ENCODE data around the gene NKIRAS2.

Gene NKIRAS2

DNA sequence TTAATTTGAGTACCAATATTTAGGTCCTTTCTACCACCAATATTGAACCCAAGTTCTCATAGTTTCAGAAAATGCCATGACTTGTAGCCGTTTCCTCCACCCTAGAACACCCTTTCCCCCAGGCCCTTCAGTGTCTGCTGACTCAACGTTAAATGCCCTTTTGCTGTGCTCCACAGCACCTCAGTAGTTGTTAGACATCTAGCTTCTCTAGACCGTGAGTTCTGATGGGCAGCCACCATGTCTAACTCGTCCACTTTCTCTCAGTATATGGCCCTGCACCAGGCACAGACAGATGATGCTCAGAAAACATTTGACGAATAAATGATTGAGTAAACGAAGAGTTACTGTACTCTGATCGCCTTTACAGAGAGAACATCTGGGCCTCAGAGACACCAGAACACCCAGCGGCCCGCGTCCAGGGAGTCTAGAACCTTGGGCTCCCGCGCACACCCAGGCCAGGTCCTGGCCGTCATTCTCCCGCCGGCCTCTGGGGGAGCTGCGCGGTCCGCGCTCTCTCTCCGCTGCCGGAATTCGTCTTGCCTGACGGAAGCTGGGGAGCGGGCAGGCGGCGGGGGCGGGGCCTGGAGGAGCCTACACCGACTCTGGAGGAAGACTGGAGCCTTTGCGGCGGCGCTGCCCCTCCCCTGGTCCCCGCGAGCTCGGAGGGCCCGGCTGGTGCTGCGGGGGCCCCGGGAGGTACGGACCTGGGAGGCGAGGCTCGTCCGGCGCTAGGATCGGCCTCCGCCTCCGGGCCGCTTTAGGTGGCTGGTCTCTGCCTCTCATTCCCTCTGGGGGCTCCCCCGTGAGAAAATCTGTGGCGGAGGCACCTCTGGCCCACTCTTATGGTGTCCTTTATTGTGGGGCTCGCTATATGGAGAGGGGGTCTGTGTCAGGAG lies at the start of gene NKIRAS2:
NKIRAS2 (plus strand) TSS at position 582 of the 896 bp plus-strand sequence. CDS start 1,488 bp downstream, outside the sequence.
- peak; percentile 95 for DNase-seq

DNA sequence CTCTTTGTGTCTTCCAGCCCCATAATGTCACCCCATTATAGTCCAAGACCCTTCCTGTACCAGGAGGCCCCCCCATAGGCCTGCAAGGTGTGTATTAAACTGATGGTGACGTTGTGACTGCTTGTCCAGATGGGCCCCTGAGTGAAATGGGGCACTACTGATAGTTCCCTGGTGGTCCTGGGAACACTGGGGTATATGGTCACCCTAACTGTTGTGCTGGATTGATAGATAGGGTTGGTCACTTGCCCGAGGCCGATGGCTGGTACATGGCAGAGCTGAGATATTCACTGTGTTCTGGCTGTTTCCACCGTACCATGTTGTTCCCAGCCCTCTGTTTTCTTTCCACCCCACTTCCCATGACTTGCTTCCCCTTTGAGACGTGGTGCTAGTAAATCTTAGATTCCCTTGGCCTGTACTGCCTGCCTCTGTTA lies 49.0 kb upstream of the NKIRAS2 start:
- no peak for DNase-seq

DNA sequence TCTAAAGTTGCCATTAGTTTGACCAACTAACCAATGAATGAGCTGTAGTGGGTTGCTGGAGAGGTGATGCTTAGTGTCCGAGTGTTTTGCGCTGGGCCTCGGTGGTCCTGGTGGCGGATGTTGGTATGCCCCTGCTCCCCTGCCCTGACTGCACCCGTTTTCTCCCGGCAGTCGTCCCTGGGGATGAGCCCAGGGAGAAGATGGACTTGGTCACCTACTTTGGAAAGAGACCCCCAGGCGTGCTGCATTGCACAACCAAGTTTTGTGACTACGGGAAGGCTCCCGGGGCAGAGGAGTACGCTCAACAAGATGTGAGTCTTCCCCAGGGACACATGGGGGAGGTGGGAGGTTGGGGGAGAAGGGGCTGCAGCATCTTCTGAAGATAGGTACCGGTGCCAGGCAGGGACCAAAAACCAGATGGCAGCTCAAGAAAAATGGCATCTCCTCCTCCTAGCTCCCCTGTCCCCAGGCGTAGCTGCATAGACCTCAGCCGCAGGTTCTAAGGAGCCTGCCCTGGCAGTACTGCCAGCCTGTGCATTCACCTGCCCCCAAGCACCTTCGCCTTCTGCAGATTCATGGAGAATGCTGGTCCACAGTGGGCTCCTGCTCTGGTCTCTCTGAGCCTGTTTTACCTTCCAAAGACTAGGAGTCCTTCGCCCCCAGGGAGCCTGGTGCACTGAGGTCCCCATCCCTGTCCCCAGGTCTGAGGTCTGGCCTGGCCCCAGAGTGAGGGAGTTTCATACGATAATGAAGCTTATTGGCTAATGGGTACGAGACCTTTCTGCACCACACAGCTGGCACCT lies 48.0 kb upstream of the NKIRAS2 start:
- no peak for DNase-seq

DNA sequence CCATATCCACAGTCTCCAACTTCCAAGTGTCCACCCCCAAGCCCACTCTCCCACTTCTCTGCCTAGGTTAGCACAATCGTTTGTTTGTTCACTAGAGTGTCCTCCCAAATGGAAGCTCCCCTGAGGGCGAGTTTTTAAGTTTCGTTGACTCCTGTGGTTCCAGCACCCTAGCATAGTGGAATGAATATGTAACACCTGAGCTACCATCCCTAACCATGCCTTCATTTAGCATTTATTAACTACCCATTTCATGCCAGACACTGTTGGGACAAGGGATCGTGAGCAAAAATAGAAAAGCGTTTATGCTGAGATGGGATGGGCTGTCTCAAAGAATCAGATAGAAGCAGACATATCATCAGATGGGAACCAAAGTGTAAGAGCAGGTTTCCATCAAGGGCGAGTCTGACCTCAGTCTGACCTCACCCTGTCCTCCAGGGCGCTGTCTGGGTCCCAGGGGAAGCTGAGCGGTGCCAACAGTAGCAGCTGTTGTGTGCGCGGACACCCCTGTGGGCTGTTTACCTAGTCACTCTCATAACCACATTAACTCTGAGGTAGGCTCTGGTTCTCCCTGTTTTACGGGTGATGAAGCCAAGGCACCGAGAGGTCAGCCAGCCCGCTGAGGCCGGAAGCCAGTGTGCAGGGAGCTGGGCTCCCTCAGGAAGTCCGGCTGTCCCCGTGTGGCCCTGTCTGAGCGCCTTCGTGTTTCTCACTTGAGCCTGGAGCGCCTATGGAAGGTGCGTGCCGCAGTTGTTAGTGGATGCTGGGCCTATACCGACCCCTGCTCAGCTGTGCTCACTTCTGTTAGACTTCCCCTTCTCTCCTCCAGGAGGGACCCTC lies 47.1 kb upstream of the NKIRAS2 start:
- DNase-seq = no peak

DNA sequence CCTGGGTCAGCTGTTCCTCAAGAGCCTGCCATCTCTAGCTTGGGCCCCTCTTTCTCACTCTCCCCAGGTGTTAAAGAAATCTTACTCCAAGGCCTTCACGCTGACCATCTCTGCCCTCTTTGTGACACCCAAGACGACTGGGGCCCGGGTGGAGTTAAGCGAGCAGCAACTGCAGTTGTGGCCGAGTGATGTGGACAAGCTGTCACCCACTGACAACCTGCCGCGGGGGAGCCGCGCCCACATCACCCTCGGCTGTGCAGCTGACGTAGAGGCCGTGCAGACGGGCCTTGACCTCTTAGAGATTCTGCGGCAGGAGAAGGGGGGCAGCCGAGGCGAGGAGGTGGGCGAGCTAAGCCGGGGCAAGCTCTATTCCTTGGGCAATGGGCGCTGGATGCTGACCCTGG lies 46.5 kb upstream of the NKIRAS2 start:
- no peak for DNase-seq

DNA sequence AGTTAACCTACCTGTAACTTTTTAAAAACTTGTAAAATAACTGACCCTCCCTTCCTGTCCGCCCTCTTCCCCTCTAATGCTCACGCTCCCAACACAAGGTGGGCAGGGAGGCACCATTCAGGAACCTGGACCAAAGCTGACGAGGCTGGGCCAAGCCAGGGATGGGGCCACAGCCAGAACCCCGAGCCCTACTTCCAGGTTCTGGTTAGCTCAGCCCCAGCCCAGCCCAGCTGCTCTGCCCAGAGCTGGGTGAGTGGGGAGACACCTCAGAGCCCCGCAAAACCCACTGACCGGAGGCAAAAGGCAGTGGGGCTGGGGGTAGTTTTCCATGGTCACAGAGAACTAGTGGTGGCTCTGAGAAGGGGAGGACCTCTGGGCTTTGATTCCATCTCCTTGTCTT lies 45.9 kb upstream of the NKIRAS2 start:
- no peak for DNase-seq

DNA sequence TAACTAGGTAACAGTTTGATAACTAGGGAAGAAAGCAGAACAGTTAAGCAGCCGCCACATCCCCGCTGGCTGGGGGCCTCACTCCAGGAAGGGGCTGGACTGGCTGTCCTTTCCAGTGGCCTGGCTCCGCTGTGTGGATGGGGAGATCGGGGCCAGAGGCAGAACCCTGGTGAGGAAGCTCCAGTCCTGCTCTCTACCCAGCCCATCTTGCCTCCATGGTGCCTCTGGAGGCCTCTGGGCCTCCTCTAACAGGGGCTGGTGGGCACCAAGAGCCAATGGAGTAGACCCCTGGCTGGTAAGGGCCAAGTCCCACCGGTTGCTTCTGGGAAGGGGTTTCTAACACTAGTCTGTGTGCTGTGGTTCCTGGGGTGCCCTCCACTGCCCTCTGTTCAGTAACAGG lies 45.2 kb upstream of the NKIRAS2 start:
- DNase-seq = no peak

DNA sequence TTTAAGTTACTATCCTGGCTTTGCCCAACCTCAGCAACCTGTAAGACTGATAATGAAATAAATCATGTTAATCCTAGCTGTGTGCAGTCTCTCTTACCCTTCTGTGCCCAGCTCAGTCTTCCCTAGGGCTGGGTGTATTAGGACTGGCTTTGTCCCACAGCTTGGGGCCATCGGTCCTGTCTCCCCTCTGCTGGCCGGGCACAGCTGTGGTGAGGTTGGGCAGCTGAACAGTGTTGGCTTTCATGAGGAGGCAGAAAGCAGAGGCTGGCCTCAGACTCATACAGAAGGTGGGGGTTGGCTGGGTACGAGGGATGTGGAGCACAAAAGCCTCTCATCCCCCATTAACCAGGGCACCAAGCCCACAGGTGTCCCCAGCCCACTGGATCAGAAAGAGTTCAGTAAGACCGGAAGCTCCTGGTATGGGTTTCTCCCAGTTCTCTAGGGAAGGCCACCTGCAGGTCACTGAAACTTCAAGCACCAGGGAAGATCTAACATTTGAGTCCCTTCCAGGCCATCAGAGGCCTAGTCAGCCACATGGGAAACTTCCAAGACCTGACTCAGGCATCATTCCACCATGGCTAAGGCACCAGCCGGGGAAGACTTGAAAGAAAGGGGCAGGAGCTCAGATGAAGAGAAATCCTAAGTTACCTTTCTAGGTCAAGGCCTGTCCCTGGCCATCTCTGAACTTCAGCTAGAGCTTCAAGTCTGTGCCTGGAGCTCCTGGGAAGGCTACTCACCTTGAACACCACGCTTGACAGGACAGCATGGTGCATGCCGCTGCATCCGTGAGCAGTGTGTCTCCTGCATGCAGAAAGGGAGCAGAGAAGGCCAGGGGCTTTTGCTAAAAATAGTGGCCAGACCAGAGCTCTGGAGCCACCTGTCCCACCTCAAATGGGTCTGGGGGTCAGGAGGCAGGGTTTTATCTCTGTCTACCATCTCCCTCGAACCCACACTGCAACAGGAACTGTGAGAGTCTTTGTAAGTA lies 44.5 kb upstream of the NKIRAS2 start:
- no peak for DNase-seq

DNA sequence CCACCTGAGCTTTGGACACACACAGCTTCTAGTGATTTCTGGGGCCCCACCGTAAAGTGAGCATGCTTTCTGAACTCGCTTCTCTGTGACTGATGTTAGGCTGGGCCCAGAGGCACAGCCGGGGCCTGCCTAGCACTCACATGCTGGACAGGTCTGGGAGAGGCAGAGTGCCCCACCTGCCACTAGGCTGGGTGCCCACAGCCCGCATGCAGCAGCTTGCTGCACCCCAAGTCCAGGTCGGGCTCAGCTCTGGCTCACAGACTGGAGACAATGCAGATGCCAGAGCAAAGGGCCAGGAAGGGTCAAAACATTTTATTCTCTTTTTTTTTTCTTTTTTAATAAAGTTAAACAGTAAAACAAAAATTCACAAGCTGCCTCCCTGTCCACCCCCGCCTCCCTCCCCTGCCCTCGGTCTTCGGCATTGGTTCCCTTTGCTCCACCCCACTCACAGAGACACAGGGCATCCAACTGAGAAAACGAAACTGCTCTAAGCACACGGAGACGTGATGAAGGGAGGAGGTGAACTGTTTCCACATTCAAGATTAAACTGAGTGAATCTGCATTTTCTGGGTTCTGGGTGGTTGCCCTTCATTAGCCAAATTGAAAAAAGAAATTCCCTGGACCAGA lies 43.6 kb upstream of the NKIRAS2 start:
- no peak for DNase-seq

DNA sequence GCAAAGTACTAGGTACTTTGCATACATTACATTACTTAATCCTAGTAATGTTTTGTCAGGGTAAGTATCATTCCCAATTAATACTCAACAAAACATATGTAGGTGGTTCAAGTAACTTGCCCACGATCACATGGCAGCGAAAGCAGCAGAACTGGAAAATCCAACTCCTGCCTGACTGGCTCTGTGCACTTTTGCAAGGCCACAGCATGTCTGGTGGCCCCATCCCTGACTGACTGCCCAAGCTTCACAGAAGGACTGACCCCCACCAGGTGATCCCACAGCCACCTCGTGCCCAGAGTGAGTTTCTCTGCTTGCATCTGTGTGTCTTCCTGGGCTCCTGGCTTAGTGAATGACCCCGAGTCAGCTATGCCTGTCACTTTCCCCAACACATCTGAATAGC lies 41.9 kb upstream of the NKIRAS2 start:
- no peak for DNase-seq

DNA sequence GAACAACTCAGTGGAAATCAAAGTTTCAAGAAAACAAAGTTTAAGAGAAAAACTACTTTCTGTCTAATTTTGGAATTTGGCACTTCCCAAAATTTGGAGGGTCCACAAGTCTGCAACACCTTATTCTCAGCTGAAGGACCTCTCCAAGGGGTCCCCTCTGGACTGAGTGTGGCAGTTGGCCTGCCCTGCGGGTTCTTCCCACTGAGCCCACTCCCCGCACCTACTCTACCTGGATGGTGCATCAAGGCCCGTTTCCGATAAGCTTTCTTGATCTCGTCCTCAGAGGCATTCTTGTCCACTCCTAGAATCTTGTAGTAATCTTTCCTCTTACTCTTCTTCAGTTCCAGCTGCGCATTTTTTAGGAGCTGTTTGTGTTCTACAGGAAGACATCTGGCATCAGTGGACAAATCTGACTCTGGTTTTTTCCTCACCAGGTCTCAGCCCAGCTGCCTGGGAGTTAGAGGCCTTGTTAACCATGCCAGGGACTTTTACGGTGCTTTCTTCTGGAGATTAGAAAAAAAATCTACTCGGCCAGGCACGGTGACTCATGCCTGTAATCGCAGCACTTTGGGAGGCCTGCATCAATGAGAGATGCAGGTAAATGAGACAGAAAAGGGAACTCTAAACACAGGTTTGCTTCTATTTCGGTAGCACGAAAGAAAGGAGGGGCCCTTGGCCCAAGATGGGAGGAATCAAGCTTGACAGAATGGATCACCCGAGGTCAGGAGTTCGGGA lies 37.7 kb upstream of the NKIRAS2 start:
- DNase-seq = no peak

DNA sequence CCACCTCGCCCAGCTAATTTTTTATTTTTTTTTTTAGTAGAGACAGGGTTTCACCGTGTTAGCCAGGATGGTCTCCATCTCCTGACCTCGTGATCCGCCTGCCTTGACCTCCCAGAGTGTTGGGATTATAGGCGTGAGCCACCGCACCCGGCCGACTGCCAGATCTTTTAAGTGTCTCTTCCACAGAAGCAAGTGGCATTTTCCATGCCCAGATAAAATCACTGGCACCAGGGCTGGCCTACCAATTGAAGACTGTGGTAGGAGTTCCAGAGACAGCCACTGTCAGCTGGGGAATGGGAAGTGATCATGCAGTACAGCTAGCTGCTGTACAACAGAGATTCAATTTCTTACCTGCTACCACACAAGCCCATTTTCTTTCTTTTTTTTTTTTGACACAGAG lies 35.4 kb upstream of the NKIRAS2 start:
- DNase-seq = no peak

DNA sequence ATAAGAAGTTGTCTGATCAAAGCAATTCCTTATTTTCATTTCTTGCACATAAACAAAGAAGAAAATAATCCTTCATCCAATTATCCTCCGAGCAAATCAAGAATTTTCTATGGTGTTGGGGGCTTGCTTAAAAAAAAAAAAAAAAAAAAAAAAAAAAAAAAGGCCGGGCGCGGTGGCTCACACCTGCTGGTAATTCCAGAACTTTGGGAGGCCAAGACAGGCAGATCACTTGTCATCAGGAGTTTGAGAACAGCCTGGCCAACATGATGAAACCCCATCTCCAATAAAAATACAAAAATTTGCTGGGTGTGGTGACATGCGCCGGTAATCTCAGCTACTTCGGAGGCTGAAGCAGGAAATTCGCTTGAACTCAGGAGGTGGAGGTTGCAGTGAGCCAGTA lies 34.0 kb upstream of the NKIRAS2 start:
- no peak for DNase-seq

DNA sequence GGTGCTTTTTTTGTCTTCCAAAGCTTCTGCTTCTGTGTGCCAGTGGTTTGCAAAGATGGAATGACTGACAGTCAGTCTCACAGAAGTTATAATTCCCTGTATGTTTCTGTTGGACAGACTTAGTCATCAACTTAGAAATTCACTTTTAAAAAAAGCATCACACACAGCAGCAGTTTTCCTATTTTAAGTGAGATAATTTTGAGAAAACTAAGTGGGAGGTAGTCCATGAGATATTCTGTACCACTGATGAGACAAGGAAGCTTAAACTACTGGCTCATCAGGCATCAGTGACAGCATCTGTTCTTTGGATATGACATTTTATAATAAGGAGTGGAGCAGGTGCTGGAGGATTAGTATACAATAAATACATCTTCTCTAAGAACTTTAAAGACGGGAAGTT lies 33.3 kb upstream of the NKIRAS2 start:
- no peak for DNase-seq

DNA sequence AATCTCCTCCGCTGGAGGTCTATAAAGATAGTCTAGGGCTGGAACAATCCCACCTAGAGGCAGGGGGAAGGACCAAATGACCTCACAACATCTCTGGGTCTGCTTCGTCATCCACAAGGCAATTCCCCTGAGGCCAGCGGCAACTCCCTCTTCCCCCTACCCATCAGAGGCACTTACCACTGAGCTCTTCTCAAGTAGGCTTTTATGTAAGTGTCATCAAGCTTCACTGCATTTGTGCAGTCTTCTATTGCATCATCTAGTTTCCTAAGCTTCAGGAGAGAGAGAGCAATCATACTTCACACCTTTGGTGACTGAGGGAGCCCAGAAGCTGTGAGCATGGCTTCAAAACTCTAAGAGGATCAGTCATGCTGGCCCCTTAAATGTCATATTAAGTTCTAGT lies 32.2 kb upstream of the NKIRAS2 start:
- DNase-seq = no peak

DNA sequence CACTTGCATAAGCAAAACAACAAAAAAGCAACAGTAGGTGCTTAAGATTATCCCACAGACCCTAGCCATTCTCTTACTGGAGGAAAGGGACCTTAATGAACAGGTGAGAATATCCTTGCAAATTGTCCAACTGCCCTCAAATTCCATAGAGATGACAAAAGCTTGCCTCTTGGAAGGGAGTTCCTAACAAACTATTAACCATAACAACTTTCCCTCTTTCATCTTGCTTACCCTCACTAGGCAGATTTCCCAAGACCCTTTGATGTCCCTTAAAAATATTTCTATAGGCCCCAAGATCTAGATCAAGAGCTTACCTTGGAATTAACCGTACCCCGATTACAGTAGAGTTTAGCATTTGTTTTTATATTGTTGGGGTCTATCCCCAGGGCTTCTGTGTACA lies 31.5 kb upstream of the NKIRAS2 start:
- no peak for DNase-seq

DNA sequence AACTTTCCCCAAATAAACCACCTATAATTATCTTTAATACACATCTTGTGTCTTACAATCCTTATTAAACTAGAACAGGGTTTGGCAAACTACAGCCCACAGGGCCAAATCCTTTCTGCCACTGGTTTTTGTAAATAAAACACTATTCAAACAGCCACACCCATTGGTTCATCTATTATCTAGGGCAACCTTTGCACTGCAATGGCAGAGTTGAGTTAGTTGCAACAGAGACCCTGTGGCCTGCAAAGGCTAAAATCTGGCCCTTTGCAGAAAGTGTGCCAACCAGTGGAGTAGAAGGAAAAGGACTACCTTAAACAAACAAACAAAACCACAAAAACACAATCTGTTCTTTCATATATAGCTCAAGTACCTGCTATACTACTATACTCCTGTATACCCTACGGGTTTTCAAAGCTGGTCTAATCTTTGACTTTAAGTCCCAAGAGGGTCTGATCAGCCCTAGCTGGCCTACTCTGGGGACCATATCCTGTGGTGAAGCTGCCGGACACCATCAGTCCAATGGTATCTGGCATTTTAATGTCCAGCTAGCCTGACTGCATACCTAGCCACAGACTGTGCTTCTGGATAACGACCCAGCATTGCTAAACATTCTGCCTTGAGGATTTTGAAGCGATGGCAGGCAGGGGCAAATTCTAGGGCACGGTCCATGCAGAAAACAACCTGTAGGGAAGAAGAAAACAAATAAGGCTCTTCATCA lies 30.0 kb upstream of the NKIRAS2 start:
- DNase-seq = no peak

DNA sequence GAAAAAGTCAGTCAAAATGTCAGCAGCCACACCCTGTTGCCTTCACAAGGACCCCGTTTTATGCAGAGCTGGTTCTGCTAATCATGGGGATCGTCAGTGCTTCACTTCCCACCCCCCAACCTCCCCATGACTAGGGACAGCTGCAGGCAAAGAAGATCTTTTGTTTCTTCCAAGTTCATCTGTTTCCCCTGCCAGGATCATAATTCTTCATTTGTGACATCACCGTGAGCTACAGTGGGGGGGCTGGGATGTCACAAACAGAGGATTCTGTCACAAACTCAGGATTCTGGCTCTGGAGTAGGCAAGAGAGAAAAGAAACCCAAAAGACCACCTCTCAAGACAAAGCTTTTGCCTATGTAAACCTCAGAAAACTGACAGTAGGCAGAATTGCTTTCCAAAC lies 27.3 kb upstream of the NKIRAS2 start:
- DNase-seq = no peak

DNA sequence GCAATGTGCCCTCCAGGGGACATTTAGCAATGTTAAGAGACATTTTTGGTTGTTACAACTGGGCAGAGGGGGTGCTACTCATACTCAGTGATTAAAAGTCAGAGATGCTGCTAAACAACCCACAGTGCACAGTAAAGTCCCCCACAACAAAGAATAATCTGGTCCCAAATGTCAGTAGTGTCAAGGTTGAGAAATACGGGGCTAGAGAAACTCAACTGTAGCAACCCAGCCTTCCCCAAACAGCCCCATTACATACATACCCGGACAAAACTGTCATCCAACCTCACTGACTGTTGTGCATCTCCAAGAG lies 23.1 kb upstream of the NKIRAS2 start:
- DNase-seq = no peak

DNA sequence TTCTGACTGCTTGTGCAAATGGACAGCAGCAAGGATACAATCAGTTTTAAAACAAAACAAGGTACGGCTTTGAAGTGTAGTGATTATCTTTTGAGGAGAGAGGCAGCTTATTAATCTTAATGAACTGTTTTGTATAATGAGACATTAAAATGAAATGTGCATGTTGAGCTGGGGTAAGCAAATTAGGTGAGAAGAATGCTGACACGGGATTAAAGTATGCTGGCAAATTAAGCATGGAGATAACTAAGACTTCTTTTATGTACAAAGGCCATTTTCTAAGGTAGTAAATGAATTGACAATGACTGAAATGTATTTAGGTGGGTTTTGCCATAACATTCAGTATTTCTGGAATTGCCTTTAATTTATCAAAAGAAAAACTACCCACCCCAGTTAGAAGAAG lies 21.4 kb upstream of the NKIRAS2 start:
- DNase-seq = no peak
